Measurements from ENCODE around the gene PLA2G4F. TPM values are rescaled to one million over a fixed set of nuclear protein-coding genes. Genes with fewer than 3 reads are reported as not detected.

Gene PLA2G4F
- total RNA-seq (2013; cell fraction: nucleolus; rRNA removed), result not detected in 2 replicates
- total RNA-seq (2014; rRNA removed) (not detected in 2 replicates), total RNA-seq (2014; rRNA removed; fragmentation: Illumina TruSeq; extraction: Trizol) (not detected in 2 replicates), total RNA-seq (2021) (0.05 TPM in 1 of 2 replicates, not detected in the other), polyA plus RNA-seq (2011; rRNA removed) (not detected in 2 replicates), polyA plus RNA-seq (2014; fragmentation: Illumina TruSeq; extraction: Trizol) (not detected in 2 replicates), polyA plus RNA-seq (2014; fragmentation: Nextera tagmentation; extraction: Ambion mirVana) (not detected), polyA plus RNA-seq (2014; rRNA removed) (not detected in 2 replicates), polyA plus RNA-seq (2016; fragmentation: Nextera tagmentation; extraction: Ambion mirVana) (not detected), polyA minus RNA-seq (2011; rRNA and poly(A)+ RNA removed) (not detected in 2 replicates), Bru-seq, nascent RNA (percentile 8 among the genes with signal in this experiment), BruChase-seq, experiment 1, labeled RNA remaining after a 6-hour chase (percentile 9 among the genes with signal in this experiment), BruChase-seq, experiment 2, labeled RNA remaining after a 2-hour chase (percentile 9 among the genes with signal in this experiment)
- not detected for polyA plus RNA-seq (2011; ENCODE audit: low read depth)
- polyA plus RNA-seq (2011; cell fraction: cytosol; rRNA removed), result not detected in 2 replicates
- polyA plus RNA-seq (2011; cell fraction: nucleus; rRNA removed), result not detected in 2 replicates
- polyA plus RNA-seq (2012), result not detected in 2 replicates
- polyA minus RNA-seq (2011; cell fraction: cytosol; rRNA and poly(A)+ RNA removed), result not detected in 2 replicates
- not detected in 2 replicates for polyA minus RNA-seq (2011; cell fraction: nucleus; rRNA and poly(A)+ RNA removed)
- long read RNA-seq, experiment 1, result 0 reads
- long read RNA-seq, experiment 2, result 0 reads

GRCh38 chr15:42156243-42156922, at the start of gene PLA2G4F:
Gene PLA2G4F (minus strand): TSS chr15:42156636. CDS start chr15:42156549, 87 bp downstream.
- TF ChIP-seq ZBED1 (IDR thresholded peaks at IDR 0.05; ENCODE audit: borderline replicate concordance) (no peak), BCL11A (IDR thresholded peaks at IDR 0.05; ENCODE audit: low read depth, low read length) (no peak), RCOR1 (conservative IDR thresholded peaks at IDR 0.05; ENCODE audit: low read depth, low read length) (no peak), ZNF592 (IDR thresholded peaks at IDR 0.05) (no peak), NRF1 (conservative IDR thresholded peaks at IDR 0.05; ENCODE audit: low read depth, low read length) (no peak), FOS (IDR thresholded peaks at IDR 0.05; ENCODE audit: borderline replicate concordance, extremely low read depth, insufficient read length) (no peak), SIX5 (IDR thresholded peaks at IDR 0.05; ENCODE audit: low read depth, low read length, severe bottlenecking) (no peak)
- no TSS peak for BruUV-seq (replicated peaks)
- H4K20me1 ChIP-seq (ENCODE audit: control insufficient read depth, insufficient read depth), result no peaks in the 10 kb centered on the region
- SMC1A ChIA-PET (ENCODE audit: uncharacterized antibody, unreplicated experiment), result no interaction called here
- H2AFZ ChIP-seq (ENCODE audit: control insufficient read depth, low read depth, low read length), result no peak within 1 kb of the TSS
- in situ Hi-C loops (cut with MboI) (no loop called here), intact Hi-C loops (cut with micrococcal nuclease; ENCODE audit: unreplicated experiment) (no loop called here)
- 78% methylated on average over 8 of the region's 8 CpGs for WGBS (ENCODE audit: insufficient coverage, insufficient replicate concordance, low lambda C conversion rate, missing lambda C conversion rate)
- CTCF ChIA-PET, result interaction anchor here (0.5 kb wide), 1 partner anchor 1506 kb away, joined by 4 read pairs; no protein-coding TSS in a partner anchor
- no peak within 1 kb of the TSS for H3K27ac ChIP-seq (ENCODE audit: control insufficient read depth, insufficient read depth)
- H3K4me1 ChIP-seq (ENCODE audit: control insufficient read depth, insufficient read depth, low read length), result no peaks in the 10 kb centered on the region
- POLR2A ChIA-PET, result no interaction called here
- H3K9ac ChIP-seq (ENCODE audit: control insufficient read depth, insufficient read depth, low read length), result no peak within 1 kb of the TSS
- FAIRE-seq (no peak), ATAC-seq (no peak), DNase-seq (ENCODE audit: low read depth, low spot score) (no peak)
- H3K79me2 ChIP-seq (ENCODE audit: control insufficient read depth, insufficient read depth, low read length), result no peaks in the 10 kb centered on the region
- H3K4me2 ChIP-seq (ENCODE audit: control insufficient read depth, insufficient read depth), result no peak within 1 kb of the TSS
- no peaks in the 10 kb centered on the region for H3K9me3 ChIP-seq (replicated peaks; ENCODE audit: control insufficient read depth, insufficient read depth, low read length)
- RAD21 ChIA-PET (ENCODE audit: unreplicated experiment), result no interaction called here
- H3K4me3 ChIP-seq, result no peak within 1 kb of the TSS
- H3K27me3 ChIP-seq (replicated peaks in 1 of 2; ENCODE audit: control insufficient read depth in 2 of 2, insufficient read depth in 2 of 2, low read length in 1 of 2), result no peaks in the 10 kb centered on the region
- peaks cover 4 to 10% of the 10 kb centered on the region in 2 experiments; a peak in 3 of 4 replicates for H3K36me3 ChIP-seq (ENCODE audit: control insufficient read depth in 2 of 2, insufficient read depth in 2 of 2, low read length in 1 of 2)

Data from GM12878 (cell line).